Spleen (tissue), 7 donors: Measurements from ENCODE around the gene TBC1D8.

ENCODE experiments used
- CTCF ChIP-seq, 11 experiments: fragments of 200-600 bp in 7 of 11; fragments of 450-650 bp in 4 of 11; sonication (generic) in 4 of 11; IDR thresholded peaks in 8 of 11; conservative IDR thresholded peaks in 3 of 11; 1 replicate in 7 of 11; 2 replicates in 4 of 11; pipeline versions ENCODE4 v1.4.0 to v1.8.0; 2016 to 2021; ENCODE audit warnings: antibody characterized with exemption in 11 of 11, inconsistent platforms in 4 of 11, mild to moderate bottlenecking in 1 of 11
- POLR2A ChIP-seq, 3 donors: fragments of 450-650 bp; IDR thresholded peaks; one replicate each; pipeline ENCODE4 v1.5.1; 2017; ENCODE audit warnings: antibody characterized with exemption in 3 of 3, mild to moderate bottlenecking in 1 of 3
- donor health status: DM: no; HTN: no; CAD: no; lungs with moderate emphysema.
- donor health status: DM: no; HTN: no; CAD: no.
- donor health status: DM: no; HTN: no; CAD: no.

- TF ChIP-seq POLR2A (IDR thresholded peaks at IDR 0.05): no peak
- no peak for TF ChIP-seq CTCF (IDR thresholded peaks at IDR 0.05 in 8 of 11, conservative IDR thresholded peaks at IDR 0.05 in 3 of 11)
Measured at GRCh38 chr2:101187131-101187530, 35.9 kb upstream of the TBC1D8 start.
